ENCODE data around the gene MAPK11. TPM values are rescaled to one million over a fixed set of nuclear protein-coding genes. Genes with fewer than 3 reads are reported as not detected.

Gene MAPK11
- total RNA-seq, 1 experiment from 2014 or later, result 19.3 TPM

- TF ChIP-seq CTCF (IDR thresholded peaks at IDR 0.05 in 2 of 3, conservative IDR thresholded peaks at IDR 0.05 in 1 of 3; ENCODE audit: borderline replicate concordance in 1 of 3, insufficient read depth in 1 of 3, low read depth in 2 of 3, low read length in 2 of 3) (no peak), ELF1 (IDR thresholded peaks at IDR 0.05; ENCODE audit: borderline replicate concordance, low read depth) (no peak), ZBTB33 (IDR thresholded peaks at IDR 0.05; ENCODE audit: extremely low read depth, insufficient replicate concordance, low read length) (no peak), SRF (IDR thresholded peaks at IDR 0.05; ENCODE audit: low read depth) (no peak), ZNF274 (IDR thresholded peaks at IDR 0.05; ENCODE audit: low read depth, low read length) (no peak), TCF7L2 (IDR thresholded peaks at IDR 0.05; ENCODE audit: borderline replicate concordance, extremely low read depth, insufficient read depth, insufficient read length) (peak; percentile 40), EZH2phosphoT487 (IDR thresholded peaks at IDR 0.05; ENCODE audit: borderline replicate concordance) (no peak), SP1 (IDR thresholded peaks at IDR 0.05; ENCODE audit: low read depth) (no peak), ZFX (IDR thresholded peaks at IDR 0.05) (peak; percentile 96; the same call in 1 of the 2 replicates), SIN3A (IDR thresholded peaks at IDR 0.05; ENCODE audit: low read depth) (no peak)
These were observed 36.9 kb upstream of the MAPK11 start, which contains the start of gene PLXNB2 (continued) for GRCh38 chr22:50306753-50307749.
